Keratinocyte (primary cell): ENCODE results near the gene CHST8. TPM values are rescaled to one million over a fixed set of nuclear protein-coding genes. Genes with fewer than 3 reads are reported as not detected.

Experiments used
- DNase-seq: peaks from one replicate; pipeline ENCODE4 v3.0.0-alpha.2; 2011; ENCODE audit warnings: low read depth, missing footprints, low spot score
- FAIRE-seq: peaks from 2 replicates; lab custom pipeline; 2011; peaks lifted over from hg19 to GRCh38; lab: Jason Lieb, UNC
- H2AFZ ChIP-seq: 2 replicates; pipeline ENCODE4 v1.6.0; 2012; ENCODE audit warnings: low read length, control low read depth, inconsistent platforms; ENCODE audit not compliant: control insufficient read depth
- H3K27ac ChIP-seq: 2 replicates; pipeline ENCODE4 v1.5.1; 2011; ENCODE audit warnings: low read length; ENCODE audit not compliant: control insufficient read depth, insufficient read depth
- H3K27me3 ChIP-seq: 3 replicates; pipeline ENCODE4 v1.6.0; 2011; ENCODE audit warnings: low read length; ENCODE audit not compliant: control insufficient read depth, insufficient read depth; ENCODE audit errors: extremely low read depth
- H3K36me3 ChIP-seq, 2 experiments: 2 replicates in 1 of 2; 3 replicates in 1 of 2; pipeline ENCODE4 v1.5.1; 2011; ENCODE audit warnings: low read length in 2 of 2, mild to moderate bottlenecking in 1 of 2; ENCODE audit not compliant: control insufficient read depth in 2 of 2, insufficient read depth in 2 of 2; ENCODE audit errors: extremely low read depth in 1 of 2
- H3K4me1 ChIP-seq: 3 replicates; pipeline ENCODE4 v1.5.1; 2011; ENCODE audit warnings: low read length; ENCODE audit not compliant: control insufficient read depth, insufficient read depth; ENCODE audit errors: extremely low read depth
- H3K4me2 ChIP-seq: 3 replicates; pipeline ENCODE4 v1.6.0; 2011; ENCODE audit warnings: low read depth, low read length; ENCODE audit not compliant: control insufficient read depth, insufficient read depth; ENCODE audit errors: extremely low read depth
- H3K4me3 ChIP-seq, 3 experiments: fragments of 200-600 bp in 1 of 3; sonication (generic) in 1 of 3; 2 replicates in 2 of 3; 3 replicates in 1 of 3; pipeline ENCODE4 v1.5.1; 2011 to 2016; ENCODE audit warnings: low read length in 3 of 3, mild to moderate bottlenecking in 3 of 3, control low read depth in 2 of 3, inconsistent platforms in 1 of 3, low read depth in 1 of 3, mixed read lengths in 1 of 3, mixed run types in 1 of 3, moderate library complexity in 1 of 3; ENCODE audit not compliant: control insufficient read depth in 2 of 3, insufficient read depth in 2 of 3; ENCODE audit errors: extremely low read depth in 1 of 3
- H3K79me2 ChIP-seq: 2 replicates; pipeline ENCODE4 v1.6.0; 2012; ENCODE audit warnings: low read length; ENCODE audit not compliant: control insufficient read depth, insufficient read depth
- H3K9ac ChIP-seq: 3 replicates; pipeline ENCODE4 v1.6.0; 2011; ENCODE audit warnings: low read length; ENCODE audit not compliant: control insufficient read depth, insufficient read depth; ENCODE audit errors: extremely low read depth
- H3K9me1 ChIP-seq: 3 replicates; pipeline ENCODE4 v1.6.0; 2011; ENCODE audit warnings: low read length; ENCODE audit not compliant: control insufficient read depth, insufficient read depth; ENCODE audit errors: extremely low read depth
- H3K9me3 ChIP-seq: 2 replicates; pipeline ENCODE4 v1.5.1; 2012; ENCODE audit warnings: low read depth, low read length; ENCODE audit not compliant: control insufficient read depth
- H4K20me1 ChIP-seq: 3 replicates; pipeline ENCODE4 v1.6.0; 2011; ENCODE audit warnings: low read length; ENCODE audit not compliant: control insufficient read depth, insufficient read depth; ENCODE audit errors: extremely low read depth
- EZH2 ChIP-seq: IDR thresholded peaks from one replicate; pipeline ENCODE4 v1.6.1; 2012; ENCODE audit warnings: inconsistent platforms, mild to moderate bottlenecking, low read length, moderate library complexity
- dilution Hi-C: fragments of 300-500 bp; cut with MboI; formaldehyde crosslinking; loops from one replicate; pipeline ENCODE4 v1.7.0; 2020; ENCODE audit warnings: low sequenced_read_pairs; ENCODE audit not compliant: extremely low pct_ligation_motif_present
- polyA plus RNA-seq, 5 experiments: library from polyadenylated mRNA; depleted of rRNA in 3 of 5; stranded (reverse) in 3 of 5; stranded (forward) in 1 of 5; unstranded in 1 of 5; fragments of >200 nt; gene quantifications; 1 replicate in 1 of 5; 2 replicates in 3 of 5; 3 replicates in 1 of 5; pipeline versions ENCODE4 v1.2.1 to v1.2.3, GENCODE V29; 2011 to 2012; ENCODE audit warnings: missing spikeins in 2 of 5, low read depth in 1 of 5, low replicate concordance in 1 of 5
- TF ChIP-seq, protein P1 (sequence below), 3 experiments: IDR thresholded peaks in 1 of 3; conservative IDR thresholded peaks in 1 of 3; optimal IDR thresholded peaks in 1 of 3; 2 replicates in 2 of 3; 3 replicates in 1 of 3; pipeline versions ENCODE3 to v1.5.1; 2011; ENCODE audit warnings: low read length in 3 of 3, mild to moderate bottlenecking in 3 of 3, moderate library complexity in 2 of 3, control low read depth in 1 of 3, inconsistent platforms in 1 of 3; ENCODE audit not compliant: insufficient read depth in 2 of 3; ENCODE audit errors: extremely low read depth in 1 of 3

The CHST8 gene
- polyA plus RNA-seq, 1 donor (not counting 4 experiments of a cell fraction or from before 2014, with no cell fraction given): not detected

DNA sequence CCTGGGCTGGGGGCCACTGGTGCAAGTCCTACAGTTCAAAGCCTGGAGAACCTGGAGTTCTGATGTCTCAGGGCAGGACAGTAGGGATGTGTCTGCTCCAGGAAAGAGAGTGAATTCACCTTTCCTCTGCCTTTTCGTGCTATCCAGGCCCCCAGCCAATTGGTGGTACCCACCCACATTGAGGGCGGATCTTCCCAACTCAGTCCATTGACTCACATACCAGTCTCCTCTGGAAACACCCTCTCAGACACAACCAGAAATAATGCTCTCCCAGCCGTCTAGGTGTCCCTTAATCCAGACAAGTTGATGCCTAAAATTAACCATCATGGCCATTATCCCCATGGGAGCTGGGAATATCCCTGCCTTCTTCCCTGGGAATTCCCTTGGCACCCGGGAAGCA lies 38.8 kb upstream of the CHST8 start:
- Histone ChIP-seq H2AFZ (no peak overlapping the region), H3K4me3 (no peak overlapping the region), H3K79me2 (no peaks in the 10 kb centered on the region), H4K20me1 (no peaks in the 10 kb centered on the region), H3K27me3 (no peaks in the 10 kb centered on the region), H3K27ac (no peak overlapping the region), H3K9ac (no peak overlapping the region), H3K36me3 (no peaks in the 10 kb centered on the region), H3K9me1 (no peaks in the 10 kb centered on the region), H3K9me3 (no peaks in the 10 kb centered on the region), H3K4me2 (no peak overlapping the region), H3K4me1 (no peaks in the 10 kb centered on the region)
- dilution Hi-C loops: no loop called here
- no peak for FAIRE-seq
- DNase-seq: no peak
- TF ChIP-seq EZH2: no peak
- TF ChIP-seq, protein P1, sequence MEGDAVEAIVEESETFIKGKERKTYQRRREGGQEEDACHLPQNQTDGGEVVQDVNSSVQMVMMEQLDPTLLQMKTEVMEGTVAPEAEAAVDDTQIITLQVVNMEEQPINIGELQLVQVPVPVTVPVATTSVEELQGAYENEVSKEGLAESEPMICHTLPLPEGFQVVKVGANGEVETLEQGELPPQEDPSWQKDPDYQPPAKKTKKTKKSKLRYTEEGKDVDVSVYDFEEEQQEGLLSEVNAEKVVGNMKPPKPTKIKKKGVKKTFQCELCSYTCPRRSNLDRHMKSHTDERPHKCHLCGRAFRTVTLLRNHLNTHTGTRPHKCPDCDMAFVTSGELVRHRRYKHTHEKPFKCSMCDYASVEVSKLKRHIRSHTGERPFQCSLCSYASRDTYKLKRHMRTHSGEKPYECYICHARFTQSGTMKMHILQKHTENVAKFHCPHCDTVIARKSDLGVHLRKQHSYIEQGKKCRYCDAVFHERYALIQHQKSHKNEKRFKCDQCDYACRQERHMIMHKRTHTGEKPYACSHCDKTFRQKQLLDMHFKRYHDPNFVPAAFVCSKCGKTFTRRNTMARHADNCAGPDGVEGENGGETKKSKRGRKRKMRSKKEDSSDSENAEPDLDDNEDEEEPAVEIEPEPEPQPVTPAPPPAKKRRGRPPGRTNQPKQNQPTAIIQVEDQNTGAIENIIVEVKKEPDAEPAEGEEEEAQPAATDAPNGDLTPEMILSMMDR (optimal IDR thresholded peaks at IDR 0.05 in 1 of 3, IDR thresholded peaks at IDR 0.05 in 1 of 3, conservative IDR thresholded peaks at IDR 0.05 in 1 of 3; ENCODE audit: extremely low read depth in 1 of 3, insufficient read depth in 2 of 3, low read length in 3 of 3): no peak

DNA sequence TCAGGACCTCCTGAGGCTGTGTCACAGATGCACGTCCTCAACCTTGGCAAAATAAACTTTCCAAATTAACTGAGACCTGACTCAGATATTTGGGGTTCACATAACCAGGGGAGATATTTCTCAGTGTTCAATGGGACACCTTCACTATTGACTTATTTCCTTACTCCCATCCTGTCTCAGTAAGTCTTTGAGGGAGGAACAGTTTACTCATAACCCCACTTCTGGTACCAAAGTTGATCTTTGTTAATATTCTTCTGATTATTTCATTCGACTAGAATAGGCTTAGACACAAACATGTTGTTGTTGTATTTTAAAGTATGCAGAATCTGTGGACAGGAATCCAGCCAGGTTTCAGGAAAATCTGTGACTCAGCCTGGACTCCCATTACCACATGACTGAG lies 34.6 kb upstream of the CHST8 start:
- H3K4me1 ChIP-seq: no peaks in the 10 kb centered on the region
- no peak overlapping the region for H2AFZ ChIP-seq
- H3K27me3 ChIP-seq: no peaks in the 10 kb centered on the region
- H3K4me3 ChIP-seq: no peak overlapping the region
- H3K27ac ChIP-seq: no peak overlapping the region
- no peaks in the 10 kb centered on the region for H4K20me1 ChIP-seq
- dilution Hi-C loops: no loop called here
- no peak overlapping the region for H3K9ac ChIP-seq
- H3K9me3 ChIP-seq: no peaks in the 10 kb centered on the region
- no peaks in the 10 kb centered on the region for H3K79me2 ChIP-seq
- DNase-seq: no peak
- TF ChIP-seq, protein P1 (optimal IDR thresholded peaks at IDR 0.05 in 1 of 3, IDR thresholded peaks at IDR 0.05 in 1 of 3, conservative IDR thresholded peaks at IDR 0.05 in 1 of 3; ENCODE audit: extremely low read depth in 1 of 3, insufficient read depth in 2 of 3, low read length in 3 of 3): no peak
- TF ChIP-seq EZH2: no peak
- no peak overlapping the region for H3K4me2 ChIP-seq
- no peaks in the 10 kb centered on the region for H3K9me1 ChIP-seq
- FAIRE-seq: no peak
- no peaks in the 10 kb centered on the region for H3K36me3 ChIP-seq
